Suppressor macrophage treated with lipopolysaccharide for 1 hour (primary cell): ENCODE data around the gene PPME1.
"Not testable (repeated sequence)": the region's sequence is repeated elsewhere in the genome, so short reads cannot be mapped to it uniquely, and the experiment has no call there.

Experiments used
- DNase-seq, 3 donors: peaks; one replicate each; pipeline ENCODE4 v3.0.0-alpha.2; 2020 to 2022

The PPME1 gene, protein sequence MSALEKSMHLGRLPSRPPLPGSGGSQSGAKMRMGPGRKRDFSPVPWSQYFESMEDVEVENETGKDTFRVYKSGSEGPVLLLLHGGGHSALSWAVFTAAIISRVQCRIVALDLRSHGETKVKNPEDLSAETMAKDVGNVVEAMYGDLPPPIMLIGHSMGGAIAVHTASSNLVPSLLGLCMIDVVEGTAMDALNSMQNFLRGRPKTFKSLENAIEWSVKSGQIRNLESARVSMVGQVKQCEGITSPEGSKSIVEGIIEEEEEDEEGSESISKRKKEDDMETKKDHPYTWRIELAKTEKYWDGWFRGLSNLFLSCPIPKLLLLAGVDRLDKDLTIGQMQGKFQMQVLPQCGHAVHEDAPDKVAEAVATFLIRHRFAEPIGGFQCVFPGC

DNA sequence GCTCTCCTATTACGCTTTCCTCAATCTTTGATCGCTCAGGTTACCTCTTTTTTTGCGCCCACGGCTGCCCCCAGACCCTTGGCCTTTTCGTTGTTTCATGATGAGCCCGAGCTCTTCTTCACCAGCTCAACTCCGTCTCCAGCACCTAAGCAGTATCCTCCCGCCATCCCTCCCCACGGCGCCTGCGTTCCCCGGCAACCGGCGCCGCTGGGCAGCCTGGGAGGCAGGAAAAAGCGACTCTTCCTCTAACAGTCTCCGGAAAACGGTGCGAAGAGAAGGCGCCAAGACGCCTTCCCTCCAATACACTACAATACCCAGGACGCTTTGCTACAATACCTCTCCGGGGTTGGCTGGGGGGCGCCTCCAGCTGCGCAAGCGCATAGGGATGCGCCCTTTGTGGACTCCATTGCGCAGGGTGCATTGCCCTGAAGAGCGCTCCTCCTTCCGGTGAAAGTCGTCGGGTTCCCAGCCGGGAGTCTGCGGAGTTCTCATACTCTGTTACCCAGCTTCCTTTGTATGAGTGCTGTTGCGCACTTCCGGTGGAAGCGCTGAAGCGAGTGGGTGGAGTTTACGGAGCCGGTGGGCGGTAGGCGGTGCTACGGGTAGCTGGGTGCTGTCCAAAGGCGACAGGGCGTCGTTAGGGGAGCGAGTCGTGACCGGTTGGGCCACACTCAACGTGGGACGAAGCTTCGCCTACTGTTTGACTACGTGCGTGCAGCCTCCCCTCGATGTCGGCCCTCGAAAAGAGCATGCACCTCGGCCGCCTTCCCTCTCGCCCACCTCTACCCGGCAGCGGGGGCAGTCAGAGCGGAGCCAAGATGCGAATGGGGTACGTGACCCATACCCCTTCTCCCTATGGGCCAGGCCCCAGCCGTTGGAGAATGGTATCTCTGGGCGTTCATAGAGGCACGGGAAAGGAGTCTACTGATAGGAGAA lies at the start of gene PPME1, which contains the start of gene C2CD3:
TSS of gene PPME1 (plus strand) at position 596 of the 936 bp plus-strand sequence. CDS start at position 729, 133 bp downstream.
TSS of gene C2CD3 (minus strand) at position 309 of the 936 bp plus-strand sequence. CDS start at position 99, 210 bp downstream.
- peak; percentile 98 to 100 (median 99) for DNase-seq

DNA sequence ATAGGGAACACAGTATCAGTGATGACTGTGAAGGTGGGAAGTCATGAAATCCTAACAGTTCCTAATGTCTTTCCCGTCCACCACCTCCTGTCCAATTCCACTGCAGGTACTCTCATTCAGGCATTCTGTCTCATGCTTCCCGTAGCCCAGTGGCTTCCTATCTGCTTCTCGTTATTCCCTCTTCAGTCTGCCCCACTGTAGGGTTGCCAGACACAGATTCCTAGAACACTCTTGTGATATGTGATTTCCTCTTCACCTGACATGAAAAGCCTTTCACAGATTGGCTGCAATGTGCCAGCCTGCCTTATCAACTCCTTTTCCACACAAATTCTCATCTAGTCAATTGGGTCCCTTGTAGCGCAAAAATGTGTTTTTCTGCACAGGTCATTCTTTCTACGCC lies 49.3 kb upstream of the PPME1 start:
- no peak for DNase-seq

DNA sequence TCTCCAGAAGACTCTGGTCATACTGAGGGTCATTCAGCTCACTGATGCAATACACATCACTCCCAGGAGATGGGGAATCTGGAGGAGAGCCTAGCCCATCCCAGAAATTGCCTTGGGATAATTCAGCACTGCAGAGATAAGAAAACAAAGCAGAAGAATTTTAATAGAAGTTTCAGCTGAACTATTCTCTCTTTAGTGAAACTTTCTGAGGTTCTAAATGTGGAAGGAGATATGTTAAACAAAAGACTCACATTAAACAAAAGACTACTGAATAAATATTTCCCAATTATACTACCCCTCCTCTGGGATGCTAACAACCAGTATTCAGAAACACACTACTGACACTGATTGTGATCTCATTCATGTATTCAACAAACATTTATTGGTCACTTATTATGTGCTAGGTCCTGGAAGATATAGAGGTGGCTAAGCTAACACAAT lies 48.1 kb upstream of the PPME1 start:
- no peak for DNase-seq

DNA sequence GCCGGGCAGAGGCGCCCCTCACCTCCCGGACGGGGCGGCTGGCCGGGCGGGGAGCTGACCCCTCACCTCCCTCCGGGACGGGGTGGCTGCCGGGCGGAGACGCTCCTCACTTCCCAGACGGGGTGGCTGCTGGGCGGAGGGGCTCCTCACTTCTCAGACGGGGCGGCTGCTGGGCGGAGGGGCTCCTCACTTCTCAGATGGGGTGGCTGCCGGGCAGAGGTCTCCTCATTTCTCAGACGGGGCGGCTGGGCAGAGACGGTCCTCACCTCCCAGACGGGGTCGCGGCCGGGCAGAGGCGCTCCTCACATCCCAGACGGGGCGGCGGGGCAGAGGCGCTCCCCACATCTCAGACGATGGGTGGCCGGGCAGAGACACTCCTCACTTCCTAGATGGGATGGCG lies 42.0 kb upstream of the PPME1 start:
- DNase-seq, result not testable (repeated sequence)

DNA sequence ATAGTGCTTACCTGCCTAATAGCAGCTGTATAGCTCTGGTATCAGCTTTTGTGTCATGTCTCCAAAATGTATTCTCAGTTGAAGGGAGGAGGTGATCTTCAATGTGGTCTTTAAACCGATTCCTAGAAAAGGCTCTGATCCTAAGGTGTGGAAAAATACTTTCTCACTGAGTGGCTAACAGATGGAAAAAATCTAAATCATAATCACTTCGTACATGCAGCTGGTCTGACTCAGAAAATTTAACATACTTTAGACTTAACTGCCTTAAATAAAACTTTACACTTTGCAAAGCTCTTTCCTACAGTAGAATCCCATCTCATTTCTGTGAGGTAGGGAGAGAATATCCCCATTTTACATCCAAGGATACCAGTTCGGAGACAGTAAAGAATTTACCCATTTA lies 38.3 kb upstream of the PPME1 start:
- DNase-seq, result no peak

DNA sequence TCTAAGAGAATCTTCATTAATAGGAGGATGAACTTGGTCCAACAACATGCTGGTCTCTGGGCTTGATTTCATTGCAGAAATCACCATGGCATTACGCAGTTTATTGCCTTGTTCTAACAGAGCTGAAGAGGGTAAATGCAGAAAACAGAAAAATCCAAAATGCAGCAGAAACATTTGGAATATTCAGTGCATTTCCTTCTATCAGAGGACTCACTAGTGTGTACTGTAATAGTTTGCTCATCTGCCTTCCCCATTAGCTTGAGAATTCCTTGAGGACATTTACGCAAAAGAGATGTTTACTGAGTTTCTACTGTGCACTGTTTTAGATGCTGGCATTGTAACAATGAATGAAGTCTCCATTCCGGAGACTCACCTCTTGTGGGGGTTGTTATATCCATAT lies 37.7 kb upstream of the PPME1 start:
- no peak for DNase-seq

DNA sequence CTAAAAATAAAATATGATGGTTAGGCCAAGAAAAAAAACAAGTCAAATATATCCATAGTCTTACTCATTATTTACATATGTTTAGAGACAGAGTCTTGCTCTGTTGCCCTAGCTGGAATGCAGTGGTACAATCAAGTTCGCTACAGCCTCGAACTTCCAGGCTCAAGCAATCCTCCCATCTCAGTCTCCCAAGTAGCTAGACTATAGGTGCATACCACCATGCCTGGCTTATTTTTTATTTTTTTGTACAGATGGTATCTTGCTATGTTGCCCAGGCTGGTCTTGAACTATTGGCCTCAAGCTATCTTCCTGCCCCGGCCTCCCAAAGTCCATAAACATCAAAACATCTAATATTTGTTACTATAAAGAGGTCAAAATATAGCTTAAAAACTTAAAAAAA lies 36.4 kb upstream of the PPME1 start:
- no peak for DNase-seq

DNA sequence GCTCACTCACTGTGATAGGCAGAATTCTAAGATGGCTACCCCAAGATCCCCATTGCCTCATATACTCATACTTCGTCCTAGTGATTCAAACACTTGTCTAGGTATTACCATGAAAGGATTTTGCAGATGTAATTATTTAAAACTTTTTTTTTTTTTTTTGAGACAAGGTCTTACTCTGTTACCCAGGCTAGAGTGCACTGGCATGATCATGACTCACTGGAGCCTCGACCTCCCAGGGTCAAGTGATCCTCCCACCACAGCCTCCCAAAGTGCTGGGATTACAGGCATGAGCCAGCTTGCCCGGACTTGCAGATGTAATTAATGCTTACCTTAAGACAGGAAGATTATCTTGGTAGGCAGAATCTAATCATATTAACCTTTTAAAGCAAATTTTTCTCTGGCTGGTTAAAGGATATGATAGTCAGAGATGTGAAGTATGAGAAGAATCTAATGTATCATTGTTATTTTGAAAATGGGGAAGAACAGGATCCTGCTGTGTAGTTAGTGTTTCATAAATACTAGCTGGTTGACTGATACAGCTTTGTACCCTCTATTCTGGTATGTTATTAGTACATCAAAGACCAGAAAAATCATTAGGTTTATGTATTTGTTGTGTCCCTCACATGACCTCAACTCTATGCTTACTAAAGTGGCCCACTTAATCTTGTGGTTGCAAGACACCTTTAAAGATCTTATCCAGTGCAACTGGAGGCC lies 35.8 kb upstream of the PPME1 start:
- DNase-seq, result peak; percentile 43 to 57 (median 55)

DNA sequence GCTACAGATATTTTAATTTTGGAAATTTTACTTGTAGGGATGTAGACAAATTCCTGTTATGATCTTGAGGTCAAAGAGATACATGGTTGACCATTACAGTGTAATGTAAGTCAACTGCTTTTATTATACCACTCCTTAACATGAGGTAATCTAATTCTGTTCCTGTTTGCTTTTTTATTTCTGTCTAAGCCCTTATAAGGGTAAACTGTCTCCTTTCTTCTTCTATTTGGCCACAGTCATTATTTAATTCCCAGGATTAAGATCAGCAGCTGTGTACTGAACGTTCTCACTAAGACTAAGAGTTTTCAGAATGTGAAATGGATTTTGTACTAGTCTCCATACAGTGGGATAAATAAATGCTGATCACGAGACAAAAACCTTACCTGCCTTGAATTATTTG lies 33.1 kb upstream of the PPME1 start:
- no peak for DNase-seq

DNA sequence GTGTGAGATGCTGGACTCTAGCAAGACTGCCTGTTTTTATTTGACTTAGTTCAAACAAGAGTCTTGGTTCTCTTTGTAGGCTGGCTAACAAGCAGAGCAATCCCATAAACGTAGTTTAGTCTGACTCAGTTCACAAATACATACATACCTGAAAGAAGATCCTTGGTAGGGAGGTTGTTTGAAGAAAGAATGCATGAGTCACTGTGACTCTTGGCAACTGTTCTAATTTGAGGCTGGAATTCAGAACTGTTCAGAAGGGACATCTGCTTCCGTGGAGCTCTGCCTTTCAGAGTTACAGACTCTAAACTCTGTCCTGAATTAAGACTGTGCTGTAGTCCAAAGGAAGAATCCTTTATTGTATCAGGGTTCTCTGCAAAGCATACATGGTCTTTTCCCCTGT lies 32.5 kb upstream of the PPME1 start:
- DNase-seq, result no peak

DNA sequence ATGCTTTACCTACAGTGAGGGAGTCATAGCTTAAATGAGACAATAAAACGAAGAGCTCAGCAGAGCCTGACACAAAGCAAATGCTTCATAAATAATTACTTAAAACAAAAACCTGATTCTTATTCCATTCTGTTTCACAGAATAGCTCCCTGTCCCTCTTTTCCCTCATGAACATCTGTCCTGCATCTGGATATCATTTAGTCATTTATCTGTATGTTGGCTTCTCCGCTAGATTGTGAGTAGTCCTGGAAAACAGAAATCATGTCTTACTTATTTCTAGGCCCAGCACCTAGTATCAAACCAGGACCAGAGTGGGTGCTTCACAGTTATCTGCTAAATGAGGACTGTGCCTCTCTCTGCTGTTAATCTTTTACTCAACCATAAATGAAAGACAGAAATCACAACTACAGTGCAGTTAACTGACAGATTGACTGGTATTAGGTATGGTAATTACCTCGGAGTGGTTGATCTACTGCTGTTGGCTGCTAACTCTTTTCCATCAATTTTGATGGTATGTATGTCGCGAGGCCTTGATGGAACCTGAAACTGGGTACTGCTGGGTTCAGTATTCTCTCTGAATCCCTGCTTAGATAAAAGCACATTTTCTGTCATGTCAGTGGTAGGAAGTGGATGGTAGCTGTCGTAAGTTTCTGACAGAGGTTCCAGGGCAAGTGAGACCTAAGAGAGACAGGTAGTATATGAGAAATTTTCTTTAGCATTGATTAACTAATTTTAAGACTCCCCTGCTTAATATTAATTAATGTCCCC lies 31.8 kb upstream of the PPME1 start:
- DNase-seq, result no peak

DNA sequence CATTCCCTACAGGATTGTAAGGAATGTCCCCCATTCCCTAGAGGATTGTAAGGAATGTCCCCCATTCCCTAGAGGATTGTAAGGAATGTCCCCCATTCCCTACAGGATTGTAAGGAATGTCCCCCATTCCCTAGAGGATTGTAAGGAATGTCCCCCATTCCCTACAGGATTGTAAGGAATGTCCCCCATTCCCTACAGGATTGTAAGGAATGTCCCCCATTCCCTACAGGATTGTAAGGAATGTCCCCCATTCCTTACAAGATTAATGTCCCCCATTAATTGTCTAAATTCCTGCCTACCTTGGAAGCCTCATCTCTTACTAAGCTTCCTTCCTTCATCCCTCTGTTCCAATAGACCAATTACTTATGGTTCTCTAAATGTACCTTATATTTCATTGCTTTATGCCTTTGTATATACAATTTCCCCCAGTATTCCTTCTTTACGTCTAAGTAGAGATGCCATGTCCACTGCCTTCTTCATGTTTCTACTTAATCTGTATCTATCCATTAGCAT lies 31.1 kb upstream of the PPME1 start:
- DNase-seq, result not testable (repeated sequence)

DNA sequence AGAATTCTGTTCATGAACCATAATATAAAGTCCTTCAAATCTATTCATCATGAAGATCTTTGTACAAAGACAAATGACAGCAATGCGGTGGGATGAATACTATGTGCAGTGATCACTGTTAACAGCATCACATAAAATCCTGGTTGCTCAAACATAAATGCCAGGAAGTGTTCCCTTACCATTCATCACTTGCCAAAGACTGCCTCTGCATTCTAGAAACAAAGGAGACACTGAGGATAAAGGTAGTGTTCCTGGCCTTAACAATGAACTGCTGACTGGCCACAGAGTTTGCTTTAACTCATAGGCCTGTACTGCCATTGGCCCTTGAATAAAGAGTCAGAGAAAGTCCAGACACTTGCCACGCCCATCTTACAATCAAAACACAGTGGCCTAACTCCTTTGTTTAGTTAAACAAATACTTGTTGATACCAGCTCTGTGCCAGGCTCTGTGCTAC lies 29.8 kb upstream of the PPME1 start:
- DNase-seq, result no peak

DNA sequence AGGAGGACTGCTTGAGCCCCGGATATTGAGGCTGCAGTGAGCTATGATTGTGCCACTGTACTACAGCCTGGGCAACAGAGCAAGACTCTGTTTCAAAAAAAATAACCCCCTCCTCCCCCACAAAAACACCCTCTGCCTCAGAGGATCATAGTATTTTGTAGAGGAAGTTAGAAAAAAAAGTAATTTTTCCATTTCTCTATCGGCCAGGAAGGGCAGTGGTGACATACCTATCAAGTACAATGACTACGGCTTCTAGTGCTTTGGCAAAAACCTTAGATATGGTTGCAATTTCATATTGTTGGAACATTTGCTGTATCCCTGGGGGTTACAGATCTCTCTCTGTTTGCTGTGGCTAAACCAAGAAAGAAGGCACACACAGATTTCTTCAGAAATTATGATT lies 29.2 kb upstream of the PPME1 start:
- DNase-seq, result peak in 2 of 3 donors; percentile 4 to 5

DNA sequence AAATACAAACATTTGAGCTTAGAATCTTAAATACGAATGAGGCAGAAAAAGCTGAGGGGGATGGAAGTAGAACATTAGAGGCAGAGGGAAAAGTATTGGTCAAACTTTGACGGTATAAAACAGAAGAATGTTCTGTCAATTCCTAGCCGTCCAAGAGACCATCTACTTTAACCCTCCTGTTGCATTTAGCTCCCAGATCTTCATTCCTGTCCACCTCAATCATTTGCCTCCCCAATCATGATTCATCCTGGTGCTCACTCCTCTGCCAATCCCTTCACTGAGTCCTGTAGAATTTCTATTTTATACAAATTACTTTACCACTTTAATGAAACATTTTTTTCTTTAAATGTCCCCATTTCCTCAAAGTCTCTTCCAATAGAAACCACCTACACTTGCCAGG lies 28.5 kb upstream of the PPME1 start:
- no peak for DNase-seq

DNA sequence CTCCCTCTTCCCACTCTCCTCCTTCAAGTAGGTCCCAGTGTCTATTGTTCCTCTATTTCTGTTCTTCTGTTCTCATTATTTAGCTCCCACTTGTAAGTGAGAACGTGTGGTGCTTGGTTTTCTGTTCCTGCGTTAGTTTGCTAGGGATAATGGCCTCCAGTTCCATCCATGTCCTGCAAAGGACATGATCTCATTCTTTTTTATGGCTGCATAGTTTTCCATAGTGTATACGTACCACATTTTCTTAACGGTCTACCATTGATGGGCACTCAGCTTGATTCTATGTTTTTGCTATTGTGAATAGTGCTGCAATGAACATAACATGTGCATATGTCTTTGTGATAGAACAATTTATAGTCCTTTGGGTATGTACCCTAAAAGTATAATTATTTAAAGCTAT lies 26.5 kb upstream of the PPME1 start:
- DNase-seq, result no peak

DNA sequence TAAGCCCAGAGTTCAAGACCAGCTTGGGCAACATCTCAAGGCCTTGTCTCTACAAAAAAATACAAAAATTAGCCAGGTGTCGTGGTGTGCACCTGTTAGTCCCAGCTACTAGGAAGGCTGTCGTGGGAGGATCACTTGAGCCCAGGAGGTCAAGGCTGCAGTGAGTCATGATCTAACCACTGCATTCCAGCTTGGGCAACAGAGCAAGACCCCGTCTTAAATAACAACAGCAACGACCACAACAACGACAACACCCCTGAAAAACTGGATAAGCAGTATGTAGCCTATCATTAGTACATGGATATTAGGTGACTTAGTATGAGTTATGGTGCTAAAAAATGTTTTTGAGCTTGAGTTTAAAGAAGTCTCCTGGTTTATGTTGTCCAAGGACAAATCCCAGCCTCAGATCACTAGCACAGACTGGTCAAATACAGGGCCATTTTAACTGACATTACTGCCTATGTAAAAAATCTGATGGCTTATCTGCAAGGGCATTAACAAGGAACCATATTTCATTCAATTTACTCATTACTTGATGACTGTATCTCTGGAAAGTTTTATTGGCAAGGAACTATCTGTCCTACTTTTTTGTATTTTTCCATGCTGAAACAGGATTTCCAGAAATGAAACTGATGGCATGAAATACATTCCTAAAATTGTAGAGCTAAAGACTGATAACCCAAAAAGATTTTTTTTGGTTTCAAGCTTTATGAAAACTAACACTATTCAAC lies 23.7 kb upstream of the PPME1 start:
- DNase-seq, result no peak

DNA sequence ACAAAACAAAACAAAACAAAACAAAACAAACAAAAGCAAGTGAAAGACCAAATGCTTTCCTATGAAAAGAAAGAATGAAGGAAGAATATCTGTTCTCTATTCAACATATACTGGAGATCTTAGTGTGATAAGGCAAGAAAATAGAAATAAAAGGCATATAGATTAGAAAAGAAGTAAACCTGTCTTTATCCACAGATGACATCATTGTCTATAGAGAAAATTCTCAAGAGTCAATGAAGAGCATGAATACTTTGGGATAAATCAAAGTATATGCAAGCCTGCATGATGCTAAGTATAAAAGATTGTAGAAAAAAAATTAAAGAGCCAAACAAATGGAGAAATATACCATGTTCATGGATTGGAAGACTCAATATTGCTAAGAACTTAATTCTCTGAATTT lies 17.9 kb upstream of the PPME1 start:
- DNase-seq, result no peak

DNA sequence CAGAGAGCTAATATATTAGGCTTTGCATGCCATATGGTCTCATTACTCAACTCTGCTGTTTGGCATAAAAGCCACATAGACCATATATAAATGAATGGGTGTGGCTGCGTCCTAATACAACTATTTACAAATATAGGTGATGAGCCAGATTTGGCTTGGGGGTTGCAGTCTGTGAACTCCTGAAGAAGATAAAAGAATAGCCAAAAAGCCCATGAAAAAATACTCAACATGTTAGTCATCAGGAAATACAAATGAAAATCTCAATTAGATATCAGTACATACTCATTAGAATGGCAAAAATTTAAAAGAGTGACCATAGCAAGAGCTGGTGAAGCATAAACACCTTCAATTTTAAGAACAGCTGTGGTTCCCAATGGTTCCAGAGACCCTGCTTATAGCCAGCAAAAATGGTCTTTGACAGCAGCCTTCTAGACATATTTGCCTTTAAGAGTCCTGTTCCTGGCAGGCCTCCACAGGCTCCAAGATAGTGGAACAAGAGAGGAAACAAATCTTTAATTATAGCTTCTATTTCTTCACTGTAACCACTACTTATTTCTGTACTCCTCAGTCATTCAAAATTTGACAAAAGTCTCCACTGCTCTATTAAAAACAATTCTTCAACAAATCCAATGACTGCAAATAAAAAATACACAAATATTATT lies 16.3 kb upstream of the PPME1 start:
- DNase-seq, result no peak

DNA sequence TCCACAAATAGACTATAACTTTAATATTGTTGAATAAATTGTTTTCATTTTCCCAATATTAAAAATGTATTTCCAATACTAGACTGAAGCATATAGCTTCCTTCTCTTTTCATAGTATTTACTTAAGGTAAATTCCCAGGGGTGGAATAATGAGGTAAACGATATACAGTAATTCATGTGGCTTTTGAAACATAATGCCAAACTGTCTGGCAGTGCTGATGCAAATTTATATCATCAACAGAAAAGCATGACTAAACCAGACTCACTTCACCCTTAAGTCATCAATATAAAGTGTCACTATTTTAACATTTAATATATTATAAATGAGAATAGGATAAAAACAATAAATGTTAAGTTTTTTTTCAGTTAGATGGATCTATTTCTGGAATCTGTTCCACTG lies 13.9 kb upstream of the PPME1 start:
- DNase-seq, result no peak

DNA sequence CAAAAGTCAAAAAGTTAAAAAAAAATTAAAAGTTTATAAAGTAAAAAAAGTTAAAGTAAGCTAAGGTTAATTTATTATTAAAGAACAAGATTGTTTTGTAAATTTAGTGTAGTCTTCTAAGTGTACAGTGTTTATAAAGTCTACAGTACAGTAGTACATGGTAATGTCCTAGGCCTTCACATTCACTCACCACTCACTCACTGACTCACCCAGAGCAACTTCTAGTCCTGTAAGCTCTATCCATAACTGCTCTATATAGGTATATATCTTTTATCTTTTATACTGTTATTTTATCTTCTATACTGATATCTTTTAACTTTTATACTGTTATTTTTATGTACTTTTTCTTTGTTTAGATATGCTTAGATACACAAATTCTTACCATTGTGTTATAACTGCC lies 11.4 kb upstream of the PPME1 start:
- no peak for DNase-seq
